HL-60/S4 treated with phorbol 12-myristate 13-acetate at 8.2 ng/mL for 4 days and 3 days (cell line): ENCODE data around the gene STPG3.

Experiments
- in situ Hi-C: fragments of 300-500 bp; cut with MboI; formaldehyde crosslinking; loops from 2 replicates; pipeline ENCODE4 v1.15.0; 2022; ENCODE audit warnings: low sequenced_read_pairs

The STPG3 gene

DNA sequence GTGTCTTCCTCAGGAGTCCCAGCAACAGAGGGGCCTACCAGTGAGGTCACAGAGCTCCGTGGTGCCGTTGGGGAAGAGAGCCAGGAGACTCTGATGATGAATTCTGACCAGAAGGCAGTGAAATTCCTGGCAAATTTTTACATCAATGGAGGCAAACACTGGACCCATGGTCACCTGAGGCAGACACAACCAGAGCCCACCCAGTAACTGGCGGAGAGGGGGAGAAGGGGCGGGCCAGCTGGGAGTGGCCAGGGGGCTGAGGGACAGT, at the start of gene STPG3:
Gene STPG3 (plus strand): TSS at position 93 of the 268 bp plus-strand sequence. CDS start 1 bp downstream, at position 94.
- in situ Hi-C loops: no loop called here

DNA sequence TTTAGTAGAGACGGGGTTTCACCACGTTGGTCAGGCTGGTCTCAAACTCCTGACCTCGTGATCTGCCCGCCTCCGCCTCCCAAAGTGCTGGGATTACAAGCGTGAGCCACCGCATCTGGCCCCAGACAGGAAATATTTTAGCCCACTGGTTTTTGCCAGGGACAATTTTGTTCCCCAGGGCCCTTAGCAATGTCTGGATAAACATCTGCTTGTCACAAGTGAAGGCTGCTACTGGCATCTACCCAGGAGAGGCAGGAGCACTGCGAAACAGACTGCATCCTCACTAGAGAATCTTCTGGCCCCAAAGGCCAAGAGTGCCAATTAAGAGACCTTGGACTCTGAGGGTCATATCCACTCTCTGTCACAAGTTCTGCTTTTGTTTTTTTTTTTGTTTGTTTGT, 48.1 kb upstream of the STPG3 start:
- in situ Hi-C loops: no loop called here

DNA sequence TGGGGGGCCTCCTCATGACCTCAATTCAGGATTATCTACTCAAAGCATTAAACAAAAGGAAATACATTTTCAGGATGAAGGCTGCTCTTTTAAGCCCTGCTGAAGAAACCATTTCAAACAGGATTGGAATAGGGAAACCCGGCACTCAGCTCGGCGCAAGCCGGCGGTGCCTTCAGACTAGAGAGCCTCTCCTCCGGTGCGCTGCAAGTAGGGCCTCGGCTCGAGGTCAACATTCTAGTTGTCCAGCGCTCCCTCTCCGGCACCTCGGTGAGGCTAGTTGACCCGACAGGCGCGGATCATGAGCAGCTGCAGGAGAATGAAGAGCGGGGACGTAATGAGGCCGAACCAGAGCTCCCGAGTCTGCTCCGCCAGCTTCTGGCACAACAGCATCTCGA, 46.4 kb upstream of the STPG3 start:
- in situ Hi-C loops: no loop called here

DNA sequence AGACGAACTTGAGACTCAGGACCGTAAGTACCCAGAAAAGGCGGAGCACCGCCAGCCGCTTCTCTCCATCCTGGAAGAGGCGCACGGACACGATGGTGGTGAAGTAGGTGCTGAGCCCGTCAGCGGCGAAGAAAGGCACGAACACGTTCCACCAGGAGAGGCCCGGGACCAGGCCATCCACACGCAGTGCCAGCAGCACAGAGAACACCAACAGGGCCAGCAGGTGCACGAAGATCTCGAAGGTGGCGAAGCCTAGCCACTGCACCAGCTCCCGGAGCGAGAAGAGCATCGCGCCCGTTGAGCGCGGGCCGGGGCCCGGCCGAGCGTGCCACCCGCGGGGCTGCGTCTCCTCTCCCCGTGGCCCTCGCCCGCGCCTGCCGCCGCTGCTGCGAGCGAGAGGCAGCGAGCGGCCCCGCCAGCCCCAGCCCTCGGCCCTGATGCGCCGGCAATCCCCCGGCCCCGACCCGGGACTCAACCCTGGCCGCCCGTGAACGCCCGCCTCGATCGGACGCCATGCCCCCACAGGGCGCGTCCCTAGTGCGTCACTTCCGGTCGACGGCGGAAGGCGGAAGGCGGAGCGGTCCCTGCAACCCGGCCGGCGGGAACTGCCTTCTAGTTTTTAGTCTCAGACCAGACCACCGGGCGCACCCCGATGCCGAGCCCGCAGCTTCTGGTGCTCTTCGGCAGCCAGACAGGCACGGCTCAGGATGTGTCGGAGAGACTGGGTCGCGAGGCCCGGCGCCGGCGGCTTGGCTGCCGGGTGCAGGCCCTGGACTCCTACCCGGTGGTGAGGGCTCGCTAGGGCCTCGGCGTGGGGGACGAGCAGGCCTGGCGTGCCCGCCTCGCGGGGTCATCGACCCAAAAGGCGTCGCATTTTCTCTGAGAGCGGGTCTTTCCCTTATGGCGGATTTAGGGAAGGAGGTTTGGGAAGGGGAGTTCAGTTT, 45.7 kb upstream of the STPG3 start, which contains the start of the genes NDOR1 and TMEM203:
Gene NDOR1 (plus strand): TSS at position 575 of the 944 bp plus-strand sequence. CDS start 78 bp downstream, at position 653.
Gene TMEM203 (minus strand): TSS at position 523 of the 944 bp plus-strand sequence. CDS start 234 bp downstream, at position 289.
- in situ Hi-C loops: no loop called here

DNA sequence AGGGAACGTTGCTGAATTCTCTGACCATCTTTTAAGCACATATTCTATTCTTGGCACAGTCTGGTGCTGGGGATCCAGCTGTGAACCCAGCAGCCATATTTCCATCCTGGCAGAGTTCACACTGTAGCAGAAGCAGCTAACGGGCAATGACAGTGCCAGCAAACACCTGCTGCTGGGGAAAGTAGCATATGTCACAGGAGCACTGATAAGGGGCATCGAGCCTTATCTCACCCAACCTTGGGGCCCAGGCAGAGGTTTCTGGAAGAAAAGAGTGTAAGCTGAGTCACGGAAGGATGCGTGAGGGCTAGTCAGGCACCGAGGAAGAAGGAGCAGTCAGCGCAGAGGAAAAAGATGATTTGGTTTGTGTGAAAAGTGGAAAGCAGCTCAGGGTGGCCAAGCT, 44.5 kb upstream of the STPG3 start:
- in situ Hi-C loops: no loop called here

DNA sequence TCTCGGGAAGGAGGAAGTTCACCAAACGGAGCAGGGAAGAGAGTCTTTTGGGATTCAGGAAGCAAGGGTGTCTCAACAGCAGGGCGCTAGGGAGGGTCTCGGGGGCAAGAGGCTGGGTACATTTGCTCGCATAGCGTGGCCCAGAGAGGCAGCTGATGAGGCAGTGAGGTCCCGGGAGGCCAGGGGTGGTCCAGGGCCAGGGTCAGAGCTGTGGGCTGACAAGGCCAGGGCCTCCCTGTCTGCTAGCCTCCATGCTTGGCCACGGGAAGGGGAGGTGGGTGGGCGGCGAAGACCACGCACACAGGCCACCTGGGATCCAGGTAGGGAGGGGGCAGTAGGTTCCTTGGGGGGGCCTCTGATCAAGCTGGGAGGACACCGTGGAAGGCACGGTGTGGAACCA, 39.6 kb upstream of the STPG3 start:
- in situ Hi-C loops: no loop called here

DNA sequence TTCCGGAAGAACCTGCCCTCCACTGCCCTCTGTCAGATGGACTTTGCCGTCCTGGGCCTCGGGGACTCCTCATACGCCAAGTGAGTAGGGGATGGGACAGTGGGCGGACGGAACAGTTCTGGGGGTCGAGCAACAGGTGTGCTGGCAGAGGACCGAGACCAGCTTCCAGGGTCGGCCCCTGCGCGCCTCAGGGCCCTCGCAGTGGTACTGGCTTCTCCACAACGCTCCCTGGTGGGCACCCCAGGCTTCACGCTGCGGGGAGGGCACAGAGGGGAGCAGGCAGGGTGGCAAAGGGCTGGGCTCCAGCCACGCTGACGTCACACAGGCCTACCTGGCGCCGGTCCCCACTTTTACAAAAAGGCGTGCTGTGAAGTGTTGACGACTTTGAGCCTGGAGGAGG, 38.6 kb upstream of the STPG3 start:
- in situ Hi-C loops: no loop called here

DNA sequence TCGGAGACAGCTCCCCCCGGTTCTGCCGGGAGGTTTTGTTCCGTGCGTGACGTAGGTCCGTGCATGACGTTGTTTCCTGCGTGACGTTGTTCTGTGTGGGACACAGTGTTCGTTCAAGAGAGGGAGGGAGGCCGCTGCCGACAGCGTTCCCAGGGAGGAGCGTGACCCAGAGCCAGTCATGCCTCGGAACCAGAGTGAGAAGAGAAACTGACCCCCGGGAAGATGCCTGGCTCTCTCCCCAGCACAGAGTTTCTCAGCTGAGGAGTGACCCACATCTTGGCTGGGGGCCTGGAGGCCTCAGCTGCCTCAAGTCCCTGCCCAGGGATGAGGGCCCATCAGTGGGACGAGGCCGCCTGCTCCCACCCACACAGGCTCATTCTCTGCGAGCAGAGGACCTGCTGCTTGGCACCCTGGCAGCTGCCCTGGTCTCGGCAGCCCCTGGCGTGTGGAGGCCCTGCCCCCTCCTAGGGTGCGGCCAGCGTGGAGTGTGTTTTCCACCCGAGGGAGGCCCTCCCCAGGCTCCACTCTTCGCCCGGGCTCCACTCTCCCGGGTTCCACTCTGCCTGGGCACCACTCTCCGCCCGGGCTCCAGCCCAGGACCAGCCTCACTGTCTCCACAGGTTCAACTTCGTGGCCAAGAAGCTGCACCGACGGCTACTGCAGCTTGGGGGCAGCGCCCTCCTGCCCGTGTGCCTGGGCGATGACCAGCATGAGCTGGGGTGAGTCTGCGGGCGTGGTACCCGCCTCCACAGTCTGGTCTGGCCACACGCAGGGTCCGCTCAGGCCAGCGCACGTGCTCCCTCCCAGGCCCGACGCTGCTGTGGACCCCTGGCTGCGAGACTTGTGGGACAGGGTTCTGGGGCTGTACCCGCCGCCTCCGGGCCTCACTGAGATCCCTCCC, 37.7 kb upstream of the STPG3 start:
- in situ Hi-C loops: no loop called here

DNA sequence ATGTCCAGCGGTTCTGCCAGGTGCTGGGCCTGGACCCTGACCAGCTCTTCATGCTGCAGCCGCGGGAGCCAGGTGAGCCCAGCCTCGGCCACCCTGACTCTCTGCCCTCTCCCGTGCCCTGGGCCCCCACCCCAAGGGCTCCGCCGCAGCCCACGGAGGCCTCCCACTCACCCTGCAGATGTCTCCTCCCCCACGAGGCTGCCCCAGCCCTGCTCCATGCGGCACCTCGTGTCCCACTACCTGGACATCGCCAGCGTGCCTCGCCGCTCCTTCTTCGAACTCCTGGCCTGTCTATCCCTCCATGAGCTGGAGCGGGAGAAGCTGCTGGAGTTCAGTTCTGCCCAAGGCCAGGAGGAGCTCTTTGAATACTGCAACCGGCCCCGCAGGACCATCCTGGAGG, 36.5 kb upstream of the STPG3 start:
- in situ Hi-C loops: no loop called here

DNA sequence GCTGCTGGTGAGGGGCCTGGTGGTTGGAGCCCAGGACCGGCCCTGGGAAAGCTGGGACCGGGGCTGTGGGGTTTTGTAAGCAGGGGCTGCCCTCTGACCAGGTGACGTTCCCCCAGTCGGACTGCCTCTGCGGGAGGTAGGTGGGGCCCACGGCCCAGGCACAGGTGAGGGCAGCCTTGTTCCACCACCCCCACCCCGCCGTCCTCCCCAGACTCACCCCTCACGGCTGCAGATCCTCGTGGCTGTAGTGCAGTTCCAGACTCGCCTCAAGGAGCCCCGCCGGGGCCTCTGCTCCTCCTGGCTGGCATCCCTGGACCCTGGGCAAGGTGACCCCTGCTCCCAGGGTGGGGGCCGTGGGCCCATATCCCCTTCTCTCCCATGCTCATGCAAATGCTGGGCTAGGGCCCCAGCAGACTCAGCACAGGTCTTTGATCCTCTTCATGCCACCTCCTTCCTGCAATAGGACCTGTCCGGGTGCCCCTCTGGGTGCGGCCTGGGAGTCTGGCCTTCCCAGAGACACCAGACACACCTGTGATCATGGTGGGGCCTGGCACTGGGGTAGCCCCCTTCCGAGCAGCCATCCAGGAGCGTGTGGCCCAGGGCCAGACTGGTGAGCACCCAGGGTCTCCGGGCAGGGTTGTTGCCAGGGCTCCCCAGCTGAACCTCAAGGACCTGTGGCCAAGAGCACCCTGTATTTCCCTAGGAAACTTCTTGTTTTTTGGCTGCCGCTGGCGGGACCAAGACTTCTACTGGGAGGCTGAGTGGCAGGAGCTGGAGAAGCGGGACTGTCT, 35.7 kb upstream of the STPG3 start:
- in situ Hi-C loops: no loop called here

DNA sequence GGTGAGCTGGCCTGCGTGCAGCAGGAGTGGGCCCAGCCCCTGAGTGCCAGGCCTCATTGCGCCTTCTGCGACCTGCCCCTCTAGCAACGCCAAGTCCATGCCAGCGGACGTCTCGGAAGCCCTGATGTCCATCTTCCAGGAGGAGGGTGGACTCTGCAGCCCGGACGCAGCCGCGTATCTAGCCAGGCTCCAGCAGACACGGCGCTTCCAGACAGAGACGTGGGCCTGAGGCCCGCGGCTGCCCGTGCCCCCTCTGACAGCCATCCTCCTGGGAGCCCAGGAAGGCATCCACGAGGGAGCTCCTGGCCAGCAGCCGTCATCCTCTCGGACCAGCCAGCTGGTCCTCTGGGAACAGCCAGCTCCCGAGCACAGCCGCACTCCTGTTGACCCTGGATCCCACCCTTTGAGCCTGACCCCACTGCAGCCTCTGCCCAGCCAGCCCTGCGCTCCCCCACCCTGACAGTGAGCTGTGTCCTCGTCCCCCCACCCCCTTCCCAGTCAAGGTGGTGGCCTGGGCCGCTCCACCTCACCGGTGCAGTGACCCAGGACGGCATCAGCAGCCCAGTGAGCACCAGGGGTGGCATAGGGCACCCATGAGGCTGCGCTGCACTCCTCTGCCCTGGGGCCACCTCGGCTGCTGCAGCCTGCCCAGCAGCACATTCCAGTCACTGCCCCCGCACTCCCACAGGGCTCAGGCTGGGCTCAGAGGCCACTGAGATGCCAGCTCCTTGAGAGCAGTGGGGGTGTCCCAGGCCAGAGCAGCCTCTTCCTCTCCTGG, 34.7 kb upstream of the STPG3 start:
- in situ Hi-C loops: no loop called here

DNA sequence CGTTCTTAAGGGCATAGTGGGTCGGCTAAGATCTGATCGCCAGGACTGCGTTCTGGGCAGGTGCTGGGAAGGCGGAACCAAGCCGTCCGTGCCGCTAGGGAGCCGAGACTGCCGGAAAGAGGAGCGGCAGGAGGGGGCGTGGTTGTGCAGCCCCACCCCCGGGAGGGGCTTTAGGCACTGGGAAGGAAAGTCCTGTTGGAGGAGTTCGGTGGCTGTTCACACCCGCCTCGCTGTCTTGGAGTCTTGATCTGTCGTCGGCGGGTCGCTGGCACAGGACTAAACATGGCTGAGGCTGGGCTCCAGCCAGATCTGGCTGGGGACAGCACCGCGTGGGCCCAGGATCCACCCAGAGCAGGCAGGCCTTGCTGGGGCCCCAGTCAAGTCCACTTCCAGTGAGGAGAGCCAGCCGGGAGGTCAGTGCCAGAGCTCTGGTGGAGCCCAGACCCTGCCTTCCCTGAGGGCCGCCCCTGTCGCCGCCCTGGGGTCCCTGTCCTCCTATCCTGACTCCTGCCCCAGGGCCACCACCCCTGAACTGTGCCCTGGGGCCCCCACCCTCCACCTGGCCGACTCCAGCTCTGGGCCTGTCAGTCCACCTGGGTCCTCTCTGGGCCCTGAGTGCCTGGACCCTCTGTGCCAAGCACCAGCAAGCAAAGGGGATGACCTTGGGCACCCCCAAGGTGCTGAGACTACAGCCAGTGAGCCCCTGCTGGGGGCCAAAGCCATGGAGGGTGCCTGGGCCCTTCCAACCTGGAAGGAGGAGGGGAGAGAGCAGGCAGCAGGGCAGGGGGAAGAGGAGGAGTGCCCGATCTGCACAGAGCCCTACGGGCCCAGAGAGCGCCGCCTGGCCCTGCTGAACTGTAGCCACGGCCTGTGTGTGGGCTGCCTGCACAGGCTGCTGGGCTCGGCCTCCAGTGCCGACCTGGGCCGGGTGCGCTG, 33.5 kb upstream of the STPG3 start:
- in situ Hi-C loops: no loop called here

DNA sequence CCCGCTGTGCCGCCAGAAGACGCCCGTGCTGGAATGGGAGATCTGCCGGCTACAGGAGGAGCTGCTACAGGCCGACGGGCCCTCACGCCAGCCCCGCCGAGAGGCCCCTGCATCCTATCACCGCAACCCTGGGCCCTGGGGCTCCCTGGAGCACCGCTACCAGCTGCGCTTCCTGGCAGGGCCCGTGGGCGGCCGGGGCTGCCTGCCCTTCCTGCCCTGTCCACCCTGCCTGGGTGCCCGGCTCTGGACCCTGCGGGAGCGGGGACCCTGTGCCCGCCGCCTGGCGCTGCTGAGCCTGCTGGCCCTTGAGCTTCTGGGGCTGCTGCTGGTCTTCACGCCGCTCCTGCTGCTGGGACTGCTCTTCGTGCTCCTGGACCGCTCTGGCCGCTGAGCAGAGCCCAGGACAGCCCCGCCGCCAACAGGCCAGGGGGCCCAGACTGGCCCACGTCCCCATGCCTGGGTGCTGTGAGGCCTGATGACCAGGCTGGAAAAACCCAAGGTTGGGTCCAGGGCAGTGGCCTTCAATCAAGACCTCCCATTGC, 32.8 kb upstream of the STPG3 start:
- in situ Hi-C loops: no loop called here

DNA sequence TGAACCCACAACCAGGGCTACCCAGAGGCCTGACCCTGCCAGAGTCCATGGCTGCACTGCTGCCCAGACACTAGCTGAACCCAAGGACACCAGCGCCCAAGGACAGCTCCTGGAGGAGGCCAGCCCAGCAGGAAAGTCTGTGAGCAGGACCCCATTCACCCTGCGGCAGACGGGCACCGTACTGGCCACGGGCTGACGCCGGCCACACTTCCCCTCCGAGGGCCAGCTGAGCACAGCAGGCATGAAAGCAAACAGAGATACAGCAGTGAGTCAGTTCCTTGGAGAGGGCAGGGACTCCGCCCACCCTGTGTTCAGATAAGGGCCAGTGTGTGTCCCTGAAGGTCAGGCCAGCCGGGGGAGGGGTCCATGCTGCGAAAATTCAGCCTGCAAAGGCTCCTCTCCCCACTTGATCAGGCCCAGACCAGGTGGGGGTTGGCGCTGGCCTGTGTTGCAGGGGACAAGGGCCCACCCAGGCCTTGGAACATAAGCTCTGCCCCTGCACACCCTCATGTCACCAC, 32.3 kb upstream of the STPG3 start:
- in situ Hi-C loops: no loop called here

DNA sequence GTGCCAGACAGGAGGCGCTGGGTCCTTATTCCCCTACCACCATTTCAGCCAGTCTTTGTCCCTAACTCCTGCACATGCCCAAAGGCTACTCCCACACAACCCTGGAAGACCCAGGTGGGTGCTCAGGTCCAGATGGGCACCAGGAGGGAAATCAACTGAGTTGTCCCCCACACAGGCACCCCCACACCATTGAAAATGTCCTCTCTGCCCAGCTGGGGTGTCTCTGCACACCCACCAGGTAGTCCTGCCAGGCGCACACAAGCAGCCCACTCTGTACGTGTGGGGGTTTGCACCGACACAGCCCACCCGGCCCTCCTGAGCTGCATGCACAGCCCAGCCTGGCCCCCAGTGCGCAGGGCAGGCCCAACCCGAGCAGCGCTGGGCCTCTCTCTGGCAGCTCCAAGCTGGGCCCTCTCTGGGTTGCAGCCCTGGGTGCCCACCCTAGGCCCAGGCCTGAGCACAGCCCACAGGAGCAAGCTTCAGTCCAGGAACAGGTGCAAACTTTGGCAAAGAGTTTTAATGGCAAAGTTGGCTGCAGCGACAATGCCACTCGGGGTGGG, 31.2 kb upstream of the STPG3 start:
- in situ Hi-C loops: loop anchor here (10.0 kb wide), 1 partner anchor 95 kb away; no protein-coding TSS in a partner anchor

DNA sequence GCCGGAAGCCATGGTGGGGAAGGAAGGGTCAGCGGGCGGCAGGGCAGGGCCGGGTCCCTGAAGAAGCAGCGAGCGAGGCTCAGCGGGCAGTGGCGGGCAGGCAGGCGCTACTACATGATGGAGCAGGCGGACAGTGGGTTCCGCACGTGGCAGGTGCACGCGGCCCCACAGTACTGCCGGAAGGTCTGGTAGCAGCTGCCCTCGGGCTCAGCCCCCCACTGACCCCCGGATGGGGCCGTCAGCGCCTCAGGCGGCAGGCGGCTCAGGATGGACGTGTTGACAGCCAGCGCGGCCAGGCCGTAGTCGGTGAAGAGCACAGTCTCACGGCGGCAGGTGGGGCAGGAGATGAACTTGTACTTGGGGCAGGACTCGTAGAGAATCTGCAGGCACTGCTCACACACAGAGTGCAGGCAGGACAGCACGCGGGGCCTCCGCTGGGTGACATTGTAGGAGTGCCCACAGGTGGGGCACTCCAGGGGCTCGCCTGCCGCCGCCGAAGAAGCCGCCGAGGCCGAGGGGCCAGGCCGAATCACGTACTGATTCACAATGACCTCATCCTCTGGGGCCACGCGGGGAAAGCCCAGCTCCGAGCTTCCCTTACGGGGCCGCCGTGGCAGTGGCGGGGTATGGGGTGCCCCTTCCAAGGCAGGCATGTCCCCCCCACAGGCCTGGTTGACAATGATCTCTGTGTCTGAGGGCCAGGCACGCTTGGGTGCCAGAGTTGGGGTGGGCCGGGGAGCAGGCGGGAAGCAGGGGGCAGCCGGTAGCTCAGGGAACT, 30.6 kb upstream of the STPG3 start:
- in situ Hi-C loops: loop anchor here (10.0 kb wide), 1 partner anchor 96 kb away; no protein-coding TSS in a partner anchor

DNA sequence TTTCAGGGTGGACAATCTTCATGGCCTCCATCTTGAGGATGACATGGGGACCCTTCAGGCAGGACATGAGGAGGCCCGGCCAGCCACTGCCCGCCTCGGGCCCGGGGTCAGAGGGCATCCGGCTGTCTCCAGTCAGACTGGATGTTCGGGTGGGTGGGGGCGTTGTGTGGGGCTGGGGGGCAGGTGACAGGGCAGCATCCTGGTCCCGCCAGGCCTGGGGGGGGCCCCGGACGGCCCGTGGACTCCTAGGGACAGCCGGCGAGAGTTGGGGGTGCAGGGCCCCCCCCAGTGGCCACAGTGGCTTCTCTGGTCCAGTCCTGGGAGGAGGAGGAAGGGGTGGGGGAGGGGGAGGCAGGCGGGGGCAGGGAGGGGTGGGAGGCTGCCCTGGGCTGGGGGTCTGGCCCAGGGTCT, 30.0 kb upstream of the STPG3 start:
- in situ Hi-C loops: loop anchor here (10.0 kb wide), 1 partner anchor 96 kb away; no protein-coding TSS in a partner anchor
